GM18498 (cell line): ENCODE results near the gene SSRP1.

Source experiments
- ATAC-seq: cut with Tn5 transposase; IDR thresholded peaks from one replicate; pipeline ENCODE4 v1.9.1; 2021; ENCODE audit warnings: mild to moderate bottlenecking, moderate library complexity; ENCODE audit not compliant: unreplicated experiment

The SSRP1 gene

GRCh38 chr11:57359896-57360690 is 24.4 kb upstream of the SSRP1 start:
- ATAC-seq, result no peak

GRCh38 chr11:57359396-57359795 is 23.7 kb upstream of the SSRP1 start:
- ATAC-seq, result no peak

- no peak for ATAC-seq
Observed at GRCh38 chr11:57358991-57359390, 23.3 kb upstream of the SSRP1 start.

GRCh38 chr11:57358543-57358961 is 22.9 kb upstream of the SSRP1 start:
- ATAC-seq, result no peak

GRCh38 chr11:57357856-57358255 is 22.2 kb upstream of the SSRP1 start:
- no peak for ATAC-seq

- no peak for ATAC-seq
Observed at GRCh38 chr11:57357310-57357709, 21.6 kb upstream of the SSRP1 start.

GRCh38 chr11:57356268-57356667 is 20.6 kb upstream of the SSRP1 start:
- ATAC-seq, result no peak

GRCh38 chr11:57354699-57355098 is 19.0 kb upstream of the SSRP1 start:
- ATAC-seq, result no peak

- ATAC-seq, result no peak
Observed at GRCh38 chr11:57353852-57354251, 18.2 kb upstream of the SSRP1 start.

- no peak for ATAC-seq
Observed at GRCh38 chr11:57353446-57353845, 17.8 kb upstream of the SSRP1 start.

- ATAC-seq, result no peak
Observed at GRCh38 chr11:57353036-57353435, 17.3 kb upstream of the SSRP1 start.

- no peak for ATAC-seq
Observed at GRCh38 chr11:57349491-57350274, 14.0 kb upstream of the SSRP1 start.

- no peak for ATAC-seq
Observed at GRCh38 chr11:57348636-57349313, 13.1 kb upstream of the SSRP1 start.

GRCh38 chr11:57348052-57348451 is 12.4 kb upstream of the SSRP1 start:
- no peak for ATAC-seq

- ATAC-seq, result no peak
Observed at GRCh38 chr11:57347336-57347735, 11.6 kb upstream of the SSRP1 start.

GRCh38 chr11:57345555-57346211 is 10.0 kb upstream of the SSRP1 start:
- ATAC-seq, result peak; percentile 69

- no peak for ATAC-seq
Observed at GRCh38 chr11:57344826-57345225, 9.1 kb upstream of the SSRP1 start.

- ATAC-seq, result no peak
Observed at GRCh38 chr11:57343825-57344224, 8.1 kb upstream of the SSRP1 start.

- ATAC-seq, result no peak
Observed at GRCh38 chr11:57342702-57343101, 7.0 kb upstream of the SSRP1 start.

- ATAC-seq, result no peak
Observed at GRCh38 chr11:57341250-57341808, 5.6 kb upstream of the SSRP1 start.
